ENCODE data around the gene NOC4L.

- no peak for TF ChIP-seq CTCF (conservative IDR thresholded peaks at IDR 0.05; ENCODE audit: low read length)
- TF ChIP-seq EZH2phosphoT487 (IDR thresholded peaks at IDR 0.05; ENCODE audit: borderline replicate concordance, low read depth, low read length) = no peak
Measured at GRCh38 chr12:132146772-132147422, 2.6 kb downstream of the NOC4L start.
